ENCODE results near the gene NEMP1. TPM values are rescaled to one million over a fixed set of nuclear protein-coding genes. Genes with fewer than 3 reads are reported as not detected.
"Not testable (repeated sequence)": the region's sequence is repeated elsewhere in the genome, so short reads cannot be mapped to it uniquely, and the experiment has no call there.

NEMP1 gene
- total RNA-seq, 1 experiment from 2014 or later = 14.9 TPM

GRCh38 chr12:57027011-57027804 is 51.4 kb downstream of the NEMP1 start:
- no peak for DNase-seq
- no peaks in the 10 kb centered on the region for H3K36me3 ChIP-seq
- H3K9me3 ChIP-seq = no peaks in the 10 kb centered on the region
- H3K4me3 ChIP-seq = no peak overlapping the region
- no peaks in the 10 kb centered on the region for H3K27me3 ChIP-seq

GRCh38 chr12:57025196-57025595 is 53.4 kb downstream of the NEMP1 start:
- Histone ChIP-seq H3K4me3 (no peak overlapping the region), H3K9me3 (no peaks in the 10 kb centered on the region), H3K36me3 (no peaks in the 10 kb centered on the region), H3K27me3 (no peaks in the 10 kb centered on the region)
- DNase-seq = no peak

- H3K36me3 ChIP-seq, H3K4me3 ChIP-seq, H3K9me3 ChIP-seq, H3K27me3 ChIP-seq: not testable (repeated sequence)
- DNase-seq = peak; percentile 66
Observed at GRCh38 chr12:57022324-57022723, 56.3 kb downstream of the NEMP1 start.

GRCh38 chr12:57019983-57020719 is 58.4 kb downstream of the NEMP1 start:
- Histone ChIP-seq H3K27me3 (no peaks in the 10 kb centered on the region), H3K4me3 (no peak overlapping the region), H3K36me3 (no peaks in the 10 kb centered on the region), H3K9me3 (no peaks in the 10 kb centered on the region)
- no peak for DNase-seq

- no peaks in the 10 kb centered on the region for H3K27me3 ChIP-seq
- no peaks in the 10 kb centered on the region for H3K36me3 ChIP-seq
- DNase-seq = no peak
- no peak overlapping the region for H3K4me3 ChIP-seq
- H3K9me3 ChIP-seq = no peaks in the 10 kb centered on the region
Observed at GRCh38 chr12:57018906-57019305, 59.7 kb downstream of the NEMP1 start.

GRCh38 chr12:57018353-57018752 is 60.2 kb downstream of the NEMP1 start:
- not testable (repeated sequence) for H3K9me3 ChIP-seq, H3K27me3 ChIP-seq, H3K36me3 ChIP-seq, DNase-seq, H3K4me3 ChIP-seq

DNA sequence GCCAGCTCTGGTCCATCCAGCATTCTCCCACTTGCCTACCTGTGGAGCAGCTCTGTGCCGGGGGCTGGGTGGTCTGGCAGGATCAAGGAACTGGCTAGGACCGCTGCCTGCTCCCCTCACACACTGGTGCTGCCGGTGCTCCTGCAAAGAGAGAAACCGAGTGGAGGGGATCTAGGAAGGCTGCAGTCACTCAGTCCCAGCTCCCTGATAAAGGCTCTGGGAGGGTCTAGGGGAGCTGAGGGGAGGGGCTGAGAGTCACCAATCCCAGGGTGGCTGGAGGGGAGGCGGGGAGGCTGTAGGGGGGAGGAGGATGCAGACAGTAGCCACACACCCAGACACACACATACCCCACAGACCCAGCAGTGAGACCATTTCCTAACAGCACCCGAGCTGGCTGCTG is 62.2 kb downstream of the NEMP1 start, which contains the start of gene TAC3:
TSS of gene TAC3 (minus strand) at position 182 of the 400 bp plus-strand sequence. CDS start 732 bp downstream, outside the sequence.
- no peaks in the 10 kb centered on the region for H3K36me3 ChIP-seq
- DNase-seq = no peak
- H3K9me3 ChIP-seq = no peaks in the 10 kb centered on the region
- H3K27me3 ChIP-seq = 0 out of 2 replicates have a peak, but pooled peaks cover 3% of the 10 kb centered on the region
- no peak within 1 kb of the TSS for H3K4me3 ChIP-seq

- Histone ChIP-seq H3K9me3 (no peaks in the 10 kb centered on the region), H3K4me3 (no peak overlapping the region), H3K27me3 (0 out of 2 replicates have a peak, but pooled peaks cover 3% of the 10 kb centered on the region), H3K36me3 (no peaks in the 10 kb centered on the region)
- no peak for DNase-seq
Observed at GRCh38 chr12:57012600-57013465, 65.8 kb downstream of the NEMP1 start.

DNA sequence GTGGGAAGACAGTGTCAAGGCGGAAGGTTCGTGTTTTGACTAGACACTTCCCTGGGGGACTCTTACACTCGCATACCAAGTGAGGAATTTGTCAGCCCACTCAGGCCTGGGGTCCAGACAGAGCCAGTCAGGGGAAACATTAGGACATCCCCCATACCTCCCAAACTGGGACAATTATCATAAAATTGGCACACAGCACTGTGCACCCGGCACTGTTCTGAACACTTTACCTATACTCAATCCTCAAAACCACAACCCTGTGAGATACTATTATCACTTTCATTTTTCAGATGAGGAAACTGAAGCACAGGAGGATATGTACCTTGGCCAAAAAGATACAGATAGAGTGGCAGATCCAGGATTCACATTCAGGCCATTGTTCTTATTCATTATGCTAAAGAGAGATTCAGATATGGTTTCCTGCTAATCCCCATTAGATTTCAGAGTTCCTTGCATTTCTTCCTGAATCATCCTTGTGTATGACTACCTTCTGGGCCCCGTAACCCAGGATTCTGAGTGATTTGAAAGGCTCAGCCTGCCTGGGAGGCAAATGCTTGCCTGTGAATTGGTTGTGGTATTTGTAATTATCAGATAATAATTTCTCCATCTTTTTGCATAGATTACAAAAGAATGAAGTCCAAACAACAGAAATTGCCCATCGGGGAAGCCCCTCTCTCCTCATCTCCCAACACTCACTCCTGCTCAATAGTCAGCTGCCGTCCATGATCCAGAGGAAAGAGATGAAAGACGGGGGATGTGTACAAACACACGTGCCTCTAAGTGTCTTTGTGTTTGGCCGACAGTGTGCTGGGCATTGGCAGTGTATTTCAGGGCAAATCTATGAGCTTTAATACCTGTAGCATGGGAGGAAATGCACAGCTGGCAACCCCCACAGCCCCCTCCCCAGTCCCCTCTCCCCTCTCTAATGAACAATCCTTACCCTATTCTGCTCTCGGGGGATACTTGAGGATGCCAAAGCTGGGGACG is 66.9 kb downstream of the NEMP1 start:
- H3K9me3 ChIP-seq = no peaks in the 10 kb centered on the region
- H3K4me3 ChIP-seq = no peak overlapping the region
- H3K27me3 ChIP-seq = 0 out of 2 replicates have a peak, but pooled peaks cover 3% of the 10 kb centered on the region
- no peaks in the 10 kb centered on the region for H3K36me3 ChIP-seq
- no peak for DNase-seq

GRCh38 chr12:57010627-57011247 is 67.9 kb downstream of the NEMP1 start:
- no peak overlapping the region for H3K4me3 ChIP-seq

DNA sequence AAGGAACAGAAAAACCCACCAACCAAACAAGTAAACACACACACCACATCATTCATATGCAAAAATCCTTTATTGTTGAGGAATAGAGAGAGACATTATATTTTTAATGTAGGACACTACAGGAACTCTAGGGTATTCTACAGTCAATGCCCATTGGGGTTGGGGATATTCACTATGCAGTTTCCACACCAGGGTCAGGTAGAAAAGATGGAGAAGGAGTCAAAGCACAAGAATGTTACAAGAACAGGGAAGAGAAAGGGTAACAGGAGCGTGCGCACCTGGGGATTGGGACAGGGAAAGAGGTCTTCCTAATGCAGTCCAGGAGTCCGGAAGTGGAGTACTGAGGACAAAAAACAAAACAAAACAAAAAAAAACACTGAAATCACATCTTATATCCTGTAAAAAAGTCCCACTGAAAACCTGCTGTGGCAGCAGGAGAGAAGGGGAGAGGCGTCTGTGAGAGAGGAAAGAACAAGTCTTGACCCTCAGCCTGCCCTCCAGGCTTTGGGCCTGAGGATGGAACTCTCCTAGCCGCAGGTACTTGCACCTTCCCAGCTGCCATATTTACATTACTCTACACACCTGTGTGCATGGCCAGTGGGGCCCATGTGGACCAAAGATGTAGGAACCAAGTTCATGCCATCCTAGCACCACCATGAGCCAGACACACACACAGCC is 68.5 kb downstream of the NEMP1 start:
- DNase-seq = no peak
- 0 out of 2 replicates have a peak, but pooled peaks cover 3% of the 10 kb centered on the region for H3K27me3 ChIP-seq
- no peak overlapping the region for H3K4me3 ChIP-seq
- H3K36me3 ChIP-seq = no peaks in the 10 kb centered on the region
- H3K9me3 ChIP-seq = no peaks in the 10 kb centered on the region

More at GRCh38 chr12:57010627-57011247, 67.9 kb downstream of the NEMP1 start:
- H3K9me3 ChIP-seq = no peaks in the 10 kb centered on the region
- H3K27me3 ChIP-seq = 0 out of 2 replicates have a peak, but pooled peaks cover 3% of the 10 kb centered on the region
- no peak for DNase-seq
- no peaks in the 10 kb centered on the region for H3K36me3 ChIP-seq

DNA sequence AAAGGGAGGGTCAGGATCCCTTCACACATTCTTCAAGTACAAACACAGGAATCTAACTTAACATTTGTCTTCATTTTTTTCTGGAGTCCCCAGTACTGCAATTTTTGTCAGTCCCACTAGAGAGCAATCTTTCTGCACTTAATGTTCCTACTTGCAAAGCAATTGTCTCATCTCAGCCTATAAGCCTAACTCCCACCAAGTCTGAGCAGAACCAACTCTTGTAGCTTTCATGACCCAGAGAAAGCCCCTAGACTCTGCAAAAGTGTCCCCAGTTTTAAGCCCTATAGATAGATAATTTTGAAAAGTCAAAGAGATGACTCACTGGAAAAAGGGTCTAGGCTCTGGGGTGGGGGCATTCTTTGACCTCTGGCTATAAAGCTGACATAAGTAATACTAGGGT is 70.4 kb downstream of the NEMP1 start:
- H3K4me3 ChIP-seq = no peak overlapping the region
- no peaks in the 10 kb centered on the region for H3K27me3 ChIP-seq
- DNase-seq = no peak
- H3K9me3 ChIP-seq = no peaks in the 10 kb centered on the region
- peaks cover 16% of the 10 kb centered on the region for H3K36me3 ChIP-seq

DNA sequence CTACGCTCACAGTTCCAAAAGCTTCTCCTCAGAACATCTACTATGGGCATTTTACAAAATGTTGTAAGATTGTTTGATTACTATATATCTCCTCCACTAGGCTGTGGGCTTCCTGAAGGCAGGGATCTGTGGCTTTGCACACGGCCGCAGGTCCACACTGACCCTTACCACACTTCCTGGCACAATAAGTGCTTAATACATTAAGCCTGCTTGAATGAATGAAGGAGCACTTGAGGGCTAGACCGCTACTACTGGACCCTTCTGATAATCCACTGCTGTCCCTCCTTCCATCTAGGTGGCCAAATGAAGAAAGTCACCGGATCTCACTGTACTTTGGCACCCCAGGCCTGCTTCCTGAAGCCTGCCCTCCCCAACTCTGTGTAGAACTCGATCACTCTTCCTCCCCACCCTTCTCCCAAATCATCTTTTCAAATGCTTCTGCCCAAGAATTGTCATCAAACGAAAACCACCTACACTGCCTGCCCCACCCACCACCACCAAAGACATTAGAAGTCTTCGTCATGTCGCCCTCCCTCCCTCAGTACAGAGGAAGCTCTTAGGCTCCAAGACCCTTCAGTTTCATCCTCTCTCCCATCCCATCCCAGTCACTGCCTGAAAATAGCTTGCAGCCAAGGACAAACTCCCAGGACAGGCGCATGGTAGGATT is 71.6 kb downstream of the NEMP1 start:
- no peaks in the 10 kb centered on the region for H3K27me3 ChIP-seq
- peaks cover 28% of the 10 kb centered on the region for H3K36me3 ChIP-seq
- no peak for DNase-seq
- peak overlapping the region; percentile 37 for H3K4me3 ChIP-seq
- no peaks in the 10 kb centered on the region for H3K9me3 ChIP-seq

- peaks cover 35% of the 10 kb centered on the region for H3K36me3 ChIP-seq
- H3K9me3 ChIP-seq = no peaks in the 10 kb centered on the region
- H3K27me3 ChIP-seq = no peaks in the 10 kb centered on the region
- DNase-seq = peak; percentile 69
- H3K4me3 ChIP-seq = peak within 1 kb of the TSS; percentile 77
Observed at GRCh38 chr12:57005980-57006808, 72.4 kb downstream of the NEMP1 start, which contains the start of gene ZBTB39. Gene ZBTB39 (minus strand): TSS chr12:57006546. CDS start chr12:57004917, 1,629 bp downstream.
